SK-N-SH (cell line): ENCODE results near the gene BHLHA9. TPM values are rescaled to one million over a fixed set of nuclear protein-coding genes. Genes with fewer than 3 reads are reported as not detected.

Experiments
- CTCF ChIA-PET: fragments of 300-600, 350-600 bp; formaldehyde crosslinking; extraction: SDS; loops from one replicate; lab custom pipeline; 2021; lab: Yijun Ruan, JAX
- POLR2A ChIA-PET: fragments of 350-600 bp; sonication (Branson Sonifier 250); formaldehyde crosslinking; extraction: SDS; loops from one replicate; lab custom pipeline; 2020; ENCODE audit warnings: antibody characterized with exemption, inconsistent platforms; lab: Yijun Ruan, JAX
- DNase-seq: peaks from one replicate; pipeline ENCODE4 v3.0.0; 2012
- H2AFZ ChIP-seq: fragments of 200-600 bp; sonication (generic); 2 replicates; pipeline ENCODE4 v1.8.1; 2016; ENCODE audit warnings: antibody characterized with exemption, mild to moderate bottlenecking, low read depth
- H3F3A ChIP-seq: fragments of 200-600 bp; sonication (generic); replicated peaks from 2 replicates; pipeline ENCODE3; 2016; ENCODE audit warnings: antibody characterized with exemption, mild to moderate bottlenecking; ENCODE audit not compliant: insufficient read depth
- H3K27ac ChIP-seq, 2 experiments: fragments of 200-500 bp in 1 of 2; fragments of 200-600 bp in 1 of 2; sonication (Bioruptor generic) in 1 of 2; sonication (generic), shearing (Covaris generic) in 1 of 2; 2 replicates each; pipeline versions ENCODE4 v1.5.1 to v1.6.1; 2014 to 2016; ENCODE audit warnings: low read depth in 2 of 2, inconsistent platforms in 1 of 2, low read length in 1 of 2, mild to moderate bottlenecking in 1 of 2, mixed read lengths in 1 of 2
- H3K27me3 ChIP-seq: fragments of 200-600 bp; sonication (generic), shearing (Covaris generic); 2 replicates; pipeline ENCODE4 v1.6.1; 2016; ENCODE audit warnings: mixed run types; ENCODE audit not compliant: insufficient read depth
- H3K36me3 ChIP-seq, 2 experiments: fragments of 200-500 bp in 1 of 2; fragments of 200-600 bp in 1 of 2; sonication (Bioruptor generic) in 1 of 2; sonication (generic) in 1 of 2; replicated peaks in 1 of 2; 2 replicates each; pipeline versions ENCODE3 to v1.5.1; 2014 to 2016; ENCODE audit warnings: low read length in 1 of 2, mild to moderate bottlenecking in 1 of 2; ENCODE audit not compliant: insufficient read depth in 2 of 2, control insufficient read depth in 1 of 2
- H3K4me1 ChIP-seq, 2 experiments: fragments of 200-500 bp in 1 of 2; fragments of 200-600 bp in 1 of 2; sonication (Bioruptor generic) in 1 of 2; sonication (generic), shearing (Covaris generic) in 1 of 2; 2 replicates each; pipeline versions ENCODE4 v1.5.1 to v1.6.1; 2014 to 2016; ENCODE audit warnings: low read depth in 1 of 2, low read length in 1 of 2, mixed run types in 1 of 2; ENCODE audit not compliant: insufficient read depth in 2 of 2, control insufficient read depth in 1 of 2
- H3K4me2 ChIP-seq: fragments of 200-600 bp; sonication (generic), shearing (Covaris generic); 2 replicates; pipeline ENCODE4 v1.6.1; 2017; ENCODE audit warnings: mixed run types
- H3K4me3 ChIP-seq, 2 experiments: fragments of 200-500 bp in 1 of 2; fragments of 200-600 bp in 1 of 2; sonication (Bioruptor generic) in 1 of 2; sonication (generic), shearing (Covaris generic) in 1 of 2; 2 replicates each; pipeline versions ENCODE4 v1.5.1 to v1.8.1; 2014 to 2016; ENCODE audit warnings: low read depth in 2 of 2, inconsistent platforms in 1 of 2, low read length in 1 of 2, mild to moderate bottlenecking in 1 of 2, mixed read lengths in 1 of 2, moderate library complexity in 1 of 2
- H3K79me2 ChIP-seq: fragments of 200-600 bp; sonication (generic); 2 replicates; pipeline ENCODE4 v1.8.1; 2017; ENCODE audit warnings: mild to moderate bottlenecking; ENCODE audit not compliant: insufficient read depth
- H3K9ac ChIP-seq: fragments of 200-600 bp; sonication (generic); 2 replicates; pipeline ENCODE4 v1.6.1; 2017; ENCODE audit warnings: mixed run types
- H3K9me2 ChIP-seq: fragments of 200-600 bp; sonication (generic); 2 replicates; pipeline ENCODE4 v1.6.1; 2017; ENCODE audit warnings: mixed run types
- H3K9me3 ChIP-seq: fragments of 200-600 bp; sonication (generic); 2 replicates; pipeline ENCODE4 v1.6.1; 2017; ENCODE audit warnings: mixed run types, mild to moderate bottlenecking, moderate library complexity
- H4K20me1 ChIP-seq: fragments of 200-600 bp; sonication (generic); 2 replicates; pipeline ENCODE4 v1.6.1; 2017; ENCODE audit warnings: mild to moderate bottlenecking, mixed run types; ENCODE audit not compliant: insufficient read depth
- ELF1 ChIP-seq: IDR thresholded peaks from 2 replicates; pipeline ENCODE4 v1.4.0; 2012
- EZH2phosphoT487 ChIP-seq: fragments of 200-600 bp; sonication (generic); IDR thresholded peaks from 2 replicates; pipeline ENCODE4 v1.6.1; 2017; ENCODE audit warnings: low read depth, mixed run types, mild to moderate bottlenecking, antibody characterized with exemption, moderate library complexity, borderline replicate concordance
- FOSL2 ChIP-seq: IDR thresholded peaks from 2 replicates; pipeline ENCODE4 v1.4.0; 2012; ENCODE audit warnings: low read depth, mild to moderate bottlenecking, moderate library complexity, borderline replicate concordance
- FOXJ3 ChIP-seq: sonication (generic); formaldehyde crosslinking; IDR thresholded peaks from 2 replicates; pipeline ENCODE4 v1.5.1; 2020; ENCODE audit warnings: mild to moderate bottlenecking, missing genetic modification reagents
- GABPA ChIP-seq: IDR thresholded peaks from 2 replicates; pipeline ENCODE4 v1.4.0; 2012; ENCODE audit warnings: low read depth, mild to moderate bottlenecking
- GATA2 ChIP-seq: sonication (generic); formaldehyde crosslinking; IDR thresholded peaks from 2 replicates; pipeline ENCODE4 v1.5.0; 2020; ENCODE audit warnings: mild to moderate bottlenecking, missing genetic modification reagents
- IRF3 ChIP-seq: fragments of 150-350 bp; IDR thresholded peaks from 2 replicates; pipeline ENCODE4 v1.6.1; 2016; ENCODE audit warnings: mild to moderate bottlenecking, low read depth, low read length
- JUND ChIP-seq: IDR thresholded peaks from 2 replicates; pipeline ENCODE4 v1.4.0; 2012
- MEF2A ChIP-seq: IDR thresholded peaks from 2 replicates; pipeline ENCODE4 v1.4.0; 2012; ENCODE audit warnings: low read depth, borderline replicate concordance
- MXI1 ChIP-seq: IDR thresholded peaks from 2 replicates; pipeline ENCODE4 v1.6.1; 2012; ENCODE audit warnings: mild to moderate bottlenecking, low read depth, low read length, improper control_type of control experiment
- NRF1 ChIP-seq: IDR thresholded peaks from 2 replicates; pipeline ENCODE4 v1.6.1; 2012; ENCODE audit warnings: low read depth, mild to moderate bottlenecking, low read length
- RAD21 ChIP-seq: IDR thresholded peaks from 2 replicates; pipeline ENCODE4 v1.6.1; 2012; ENCODE audit warnings: mild to moderate bottlenecking, low read length
- RCOR1 ChIP-seq: fragments of 150-350 bp; IDR thresholded peaks from 2 replicates; pipeline ENCODE4 v1.6.1; 2017; ENCODE audit warnings: antibody characterized with exemption, low read length
- RXRA ChIP-seq: IDR thresholded peaks from 2 replicates; pipeline ENCODE4 v1.4.0; 2012; ENCODE audit warnings: low read depth, mild to moderate bottlenecking, borderline replicate concordance
- TAF1 ChIP-seq: IDR thresholded peaks from 2 replicates; pipeline ENCODE4 v1.6.1; 2012; ENCODE audit warnings: low read depth, mild to moderate bottlenecking, low read length, moderate library complexity, borderline replicate concordance
- TCF12 ChIP-seq: IDR thresholded peaks from 2 replicates; pipeline ENCODE4 v1.4.0; 2012
- TEAD4 ChIP-seq: IDR thresholded peaks from 2 replicates; pipeline ENCODE4 v1.4.0; 2012; ENCODE audit warnings: mild to moderate bottlenecking, borderline replicate concordance; ENCODE audit not compliant: insufficient read depth
- USF2 ChIP-seq: fragments of 150-350 bp; IDR thresholded peaks from 2 replicates; pipeline ENCODE4 v1.6.1; 2017; ENCODE audit warnings: antibody characterized with exemption, low read length, low read depth, borderline replicate concordance
- YY1 ChIP-seq: IDR thresholded peaks from 2 replicates; pipeline ENCODE4 v1.4.0; 2012; ENCODE audit warnings: low read depth, mild to moderate bottlenecking
- ZBTB33 ChIP-seq: IDR thresholded peaks from 2 replicates; pipeline ENCODE4 v1.4.0; 2012; ENCODE audit warnings: low read depth, borderline replicate concordance
- WGBS: methylation state at CpG from one replicate; pipeline ENCODE4 v1.1.6; 2017; ENCODE audit warnings: low lambda C conversion rate; 5-methylcytosine and 5-hydroxymethylcytosine counted together
- polyA plus RNA-seq, 3 experiments: library from polyadenylated mRNA; depleted of rRNA; stranded (reverse); fragments of >200 nt; gene quantifications; 2 replicates each; pipeline ENCODE4 v1.2.3, GENCODE V29; 2012
- TF ChIP-seq, protein P1 (sequence below): IDR thresholded peaks from 2 replicates; pipeline ENCODE4; 2012

The BHLHA9 gene
- polyA plus RNA-seq, 1 of the 3 experiments (the other 2 are of a cell fraction): not detected

GRCh38 chr17:1231456-1231855 lies 38.8 kb upstream of the BHLHA9 start:
- no peak for DNase-seq
- TF ChIP-seq FOXJ3: no peak
- Histone ChIP-seq H3K9ac (no peak overlapping the region), H4K20me1 (no peaks in the 10 kb centered on the region), H3K79me2 (no peaks in the 10 kb centered on the region), H3K27ac (no peak overlapping the region), H2AFZ (no peak overlapping the region), H3K4me2 (no peak overlapping the region), H3K4me1 (peaks cover 0 to 4% of the 10 kb centered on the region in 2 experiments; a peak in 1 of 4 replicates), H3K4me3 (no peak overlapping the region), H3K36me3 (no peaks in the 10 kb centered on the region), H3K9me3 (no peaks in the 10 kb centered on the region), H3K9me2 (no peaks in the 10 kb centered on the region), H3K27me3 (peaks cover 40% of the 10 kb centered on the region), H3F3A (no peaks in the 10 kb centered on the region)
- ChIA-PET POLR2A (no interaction called here), CTCF (no interaction called here)
- WGBS: 51% methylated on average over 11 of the region's 12 CpGs

DNA sequence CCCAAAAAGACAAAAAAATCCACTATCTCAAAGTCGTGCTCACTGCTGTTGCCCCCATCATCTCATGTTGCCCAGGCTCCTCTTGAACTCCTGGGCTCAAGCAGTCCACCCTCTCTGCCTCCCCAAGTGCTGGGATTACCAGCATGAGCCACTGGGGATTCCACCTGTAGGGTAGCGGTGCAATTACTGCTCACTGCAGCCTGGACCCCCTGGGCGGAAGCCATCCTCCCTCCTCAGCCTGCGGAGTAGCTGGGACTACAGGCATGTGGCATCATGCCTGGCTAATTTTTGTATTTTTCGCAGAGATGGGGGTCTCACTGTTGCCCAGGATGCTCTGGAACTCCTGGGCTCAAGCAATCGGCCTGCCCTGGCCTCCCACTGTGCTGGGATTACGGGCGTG lies 37.9 kb upstream of the BHLHA9 start:
- H4K20me1 ChIP-seq: no peaks in the 10 kb centered on the region
- H3K9me2 ChIP-seq: no peaks in the 10 kb centered on the region
- H3K27me3 ChIP-seq: peaks cover 36% of the 10 kb centered on the region
- TF ChIP-seq NRF1 (no peak), MEF2A (no peak), TEAD4 (no peak), EZH2phosphoT487 (no peak), RAD21 (no peak), YY1 (no peak), TCF12 (no peak), GABPA (no peak), ELF1 (no peak), JUND (no peak), USF2 (no peak)
- TF ChIP-seq, protein P1, sequence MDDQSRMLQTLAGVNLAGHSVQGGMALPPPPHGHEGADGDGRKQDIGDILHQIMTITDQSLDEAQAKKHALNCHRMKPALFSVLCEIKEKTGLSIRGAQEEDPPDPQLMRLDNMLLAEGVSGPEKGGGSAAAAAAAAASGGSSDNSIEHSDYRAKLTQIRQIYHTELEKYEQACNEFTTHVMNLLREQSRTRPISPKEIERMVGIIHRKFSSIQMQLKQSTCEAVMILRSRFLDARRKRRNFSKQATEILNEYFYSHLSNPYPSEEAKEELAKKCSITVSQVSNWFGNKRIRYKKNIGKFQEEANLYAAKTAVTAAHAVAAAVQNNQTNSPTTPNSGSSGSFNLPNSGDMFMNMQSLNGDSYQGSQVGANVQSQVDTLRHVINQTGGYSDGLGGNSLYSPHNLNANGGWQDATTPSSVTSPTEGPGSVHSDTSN: no peak
- POLR2A ChIA-PET: no interaction called here
- CTCF ChIA-PET: no interaction called here
- H3F3A ChIP-seq: no peaks in the 10 kb centered on the region
- H3K4me1 ChIP-seq: peaks cover 0 to 4% of the 10 kb centered on the region in 2 experiments; a peak in 1 of 4 replicates
- no peaks in the 10 kb centered on the region for H3K36me3 ChIP-seq
- no peak overlapping the region for H3K27ac ChIP-seq
- H2AFZ ChIP-seq: no peak overlapping the region; the same call in 1 of the 2 replicates
- H3K4me2 ChIP-seq: no peak overlapping the region
- H3K4me3 ChIP-seq: no peak overlapping the region
- DNase-seq: no peak
- no peaks in the 10 kb centered on the region for H3K9me3 ChIP-seq
- WGBS: 40% methylated on average over 6 of the region's 8 CpGs
- H3K9ac ChIP-seq: no peak overlapping the region
- H3K79me2 ChIP-seq: no peaks in the 10 kb centered on the region

DNA sequence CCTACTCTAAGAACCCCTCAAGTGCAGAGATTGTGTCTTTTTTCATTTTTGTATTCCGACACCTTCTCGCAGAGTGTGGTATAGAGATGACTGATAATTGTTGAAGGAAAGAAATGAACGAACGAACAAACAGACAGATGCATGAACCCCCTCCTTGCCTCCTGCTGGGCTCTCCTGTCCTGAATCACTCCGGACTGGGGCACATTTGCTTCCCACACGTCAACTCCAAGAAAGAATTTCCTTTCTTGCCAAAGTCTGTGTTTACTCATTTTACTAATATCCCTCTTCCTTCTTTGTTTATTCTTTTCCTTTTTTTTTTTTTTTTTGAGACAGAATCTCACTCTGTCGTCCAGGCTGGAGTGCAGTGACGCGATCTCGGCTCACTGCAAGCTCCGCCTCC lies 37.5 kb upstream of the BHLHA9 start:
- H3K79me2 ChIP-seq: no peaks in the 10 kb centered on the region
- H4K20me1 ChIP-seq: no peaks in the 10 kb centered on the region
- H3K9ac ChIP-seq: no peak overlapping the region
- H3F3A ChIP-seq: no peaks in the 10 kb centered on the region
- H3K36me3 ChIP-seq: no peaks in the 10 kb centered on the region
- H3K4me3 ChIP-seq: no peak overlapping the region
- no peak overlapping the region for H3K4me2 ChIP-seq
- 52% methylated on average over 11 of the region's 11 CpGs for WGBS
- H3K9me2 ChIP-seq: no peaks in the 10 kb centered on the region
- ChIA-PET CTCF (no interaction called here), POLR2A (no interaction called here)
- H3K9me3 ChIP-seq: no peaks in the 10 kb centered on the region
- DNase-seq: no peak
- peaks cover 0 to 4% of the 10 kb centered on the region in 2 experiments; a peak in 1 of 4 replicates for H3K4me1 ChIP-seq
- peaks cover 31% of the 10 kb centered on the region for H3K27me3 ChIP-seq
- no peak overlapping the region; the same call in 1 of the 2 replicates for H2AFZ ChIP-seq
- no peak overlapping the region for H3K27ac ChIP-seq
- no peak for TF ChIP-seq RCOR1
- no peak for TF ChIP-seq YY1
- no peak for TF ChIP-seq TAF1
- no peak for TF ChIP-seq GATA2 (CRISPR knock-in tag)
- TF ChIP-seq MXI1: no peak
- no peak for TF ChIP-seq TCF12
- no peak for TF ChIP-seq IRF3
- no peak for TF ChIP-seq ZBTB33
- TF ChIP-seq FOSL2: no peak
- TF ChIP-seq RXRA: no peak
- TF ChIP-seq NRF1: no peak
